DMS 273 (cell line): ENCODE results near the gene ADAMTS13.
"Not testable (repeated sequence)": the region's sequence is repeated elsewhere in the genome, so short reads cannot be mapped to it uniquely, and the experiment has no call there.

Experiments
- DNase-seq: peaks from one replicate; lab custom pipeline; 2025; ENCODE audit not compliant: unreplicated experiment; lab: John Stamatoyannopoulos, UW

The ADAMTS13 gene

GRCh38 chr9:133391449-133391848 lies 30.7 kb upstream of the ADAMTS13 start:
- DNase-seq: not testable (repeated sequence)

DNA sequence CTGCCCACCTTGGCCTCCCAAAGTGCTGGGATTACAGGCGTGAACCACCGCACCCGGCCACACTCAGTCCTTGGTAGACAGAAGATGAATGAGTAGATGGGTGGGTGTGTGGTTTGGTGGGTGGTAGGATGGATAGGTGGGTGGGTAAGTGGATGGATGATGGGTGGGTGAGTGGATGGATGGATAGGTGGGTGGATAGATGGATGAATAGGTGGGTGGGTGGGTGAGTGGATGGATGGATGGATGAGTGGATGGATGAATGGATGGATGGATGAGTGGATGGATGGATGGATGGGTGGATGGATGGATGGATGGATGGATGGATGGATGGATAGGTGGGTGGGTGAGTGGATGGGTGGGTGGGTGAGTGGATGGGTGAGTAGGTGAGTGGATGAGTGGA lies 29.9 kb upstream of the ADAMTS13 start:
- not testable (repeated sequence) for DNase-seq

- DNase-seq: no peak
Measured at GRCh38 chr9:133393399-133393798, 28.8 kb upstream of the ADAMTS13 start.

DNA sequence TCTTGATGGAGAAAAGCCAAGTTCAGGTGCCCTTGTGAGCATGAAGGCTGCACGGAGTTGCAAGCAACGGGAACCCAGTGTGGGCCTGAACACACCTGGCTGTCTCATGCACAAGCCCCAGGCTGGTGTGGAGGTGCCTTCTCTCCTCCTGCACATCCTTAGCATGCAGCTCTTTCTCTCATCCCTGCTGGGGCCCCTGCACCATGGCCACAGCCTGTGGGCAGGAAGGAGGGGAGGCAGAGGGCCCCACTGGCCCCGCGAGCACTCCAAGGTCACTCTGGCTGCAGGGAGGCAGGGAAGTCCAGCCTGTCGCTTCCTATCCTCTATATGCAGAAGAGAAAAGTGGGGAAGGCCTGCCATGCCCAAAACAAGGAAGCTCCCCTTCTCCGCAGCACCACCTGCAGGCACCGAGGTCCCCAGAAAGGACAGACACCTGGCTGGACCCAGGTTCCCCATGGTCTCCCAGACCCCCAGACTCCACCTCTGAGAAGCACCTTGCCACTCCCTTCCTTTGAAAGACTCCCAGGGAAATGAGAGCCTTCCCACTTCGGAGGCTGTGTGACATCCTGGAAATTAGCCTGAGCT lies 27.4 kb upstream of the ADAMTS13 start:
- DNase-seq: no peak

DNA sequence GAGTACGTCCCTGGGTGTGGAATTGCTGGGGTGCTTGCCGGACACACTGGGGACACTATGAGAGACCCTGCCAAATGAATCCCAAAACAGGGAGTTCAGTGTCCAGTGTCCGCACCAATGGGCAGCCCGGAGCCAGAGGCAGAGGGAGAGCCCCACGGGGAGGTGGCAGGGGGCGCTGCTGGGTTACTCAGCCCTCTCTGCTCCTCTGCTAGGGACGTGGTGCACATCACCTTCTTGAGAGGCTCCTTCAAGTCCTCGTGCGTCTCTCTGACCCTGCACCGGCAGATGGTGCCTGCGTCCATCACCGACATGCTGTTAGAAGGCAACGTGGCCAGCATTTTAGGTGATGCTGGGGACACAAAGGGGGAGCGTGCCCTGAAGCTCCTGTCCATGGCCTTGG lies 25.2 kb upstream of the ADAMTS13 start:
- DNase-seq: peak; percentile 46

- DNase-seq: no peak
Measured at GRCh38 chr9:133397370-133397769, 24.8 kb upstream of the ADAMTS13 start.

DNA sequence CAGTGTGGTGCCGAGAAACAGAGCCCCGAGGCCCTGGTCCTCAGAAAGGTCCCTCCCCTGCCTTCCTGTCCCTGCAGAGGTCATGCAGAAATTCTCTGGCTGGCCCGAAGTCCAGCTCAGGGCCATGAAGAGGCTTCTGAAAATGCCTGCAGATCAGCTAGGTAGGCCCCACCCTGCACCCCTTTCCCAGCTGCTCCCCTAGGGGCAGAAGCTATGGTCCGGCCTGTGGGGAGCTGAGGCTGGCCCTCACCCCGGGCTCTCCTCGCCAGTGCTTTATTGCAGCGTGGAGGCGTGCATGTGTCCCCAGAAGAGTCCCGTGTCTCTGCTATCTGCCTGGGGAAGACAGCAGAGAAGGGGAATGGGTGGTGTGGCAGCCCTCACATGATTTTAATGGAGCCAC lies 24.3 kb upstream of the ADAMTS13 start:
- no peak for DNase-seq

- no peak for DNase-seq
Measured at GRCh38 chr9:133400292-133400691, 21.9 kb upstream of the ADAMTS13 start.

DNA sequence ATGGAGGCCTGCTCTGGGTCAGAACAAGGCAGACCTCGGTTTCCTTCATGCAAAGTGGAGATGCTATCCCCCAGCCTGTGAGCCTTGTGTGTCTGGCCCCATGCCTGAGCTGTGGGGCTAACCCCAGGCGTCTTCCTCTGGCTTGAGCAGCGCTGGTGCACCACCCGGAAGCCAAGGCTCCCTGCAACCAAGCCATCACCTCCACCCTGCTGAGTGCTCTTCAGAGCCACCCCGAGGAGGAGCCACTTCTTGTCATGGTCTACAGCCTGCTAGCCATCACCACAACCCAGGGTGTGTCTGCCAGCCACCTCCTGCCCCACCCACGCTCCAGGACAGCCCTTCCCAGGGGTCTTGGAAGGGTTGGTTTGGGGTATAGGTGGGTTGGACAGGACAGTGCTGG lies 20.6 kb upstream of the ADAMTS13 start:
- DNase-seq: no peak

DNA sequence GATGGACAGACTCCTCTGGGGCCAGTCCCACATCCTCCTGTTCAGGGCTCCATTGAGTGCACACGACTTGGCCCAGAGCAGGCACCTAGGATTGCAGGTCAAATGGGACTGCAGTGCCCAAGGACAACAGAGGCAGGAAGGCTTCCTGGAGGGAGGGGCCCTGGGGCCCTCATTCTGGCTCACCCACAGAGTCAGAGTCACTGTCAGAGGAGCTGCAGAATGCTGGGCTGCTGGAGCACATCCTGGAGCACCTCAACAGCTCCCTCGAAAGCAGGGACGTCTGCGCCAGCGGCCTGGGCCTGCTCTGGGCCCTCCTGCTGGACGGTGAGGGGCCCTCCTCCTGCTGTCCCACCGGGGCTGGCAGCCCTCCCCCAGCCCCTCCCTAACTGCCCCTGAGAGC lies 19.5 kb upstream of the ADAMTS13 start:
- no peak for DNase-seq

GRCh38 chr9:133403766-133404453 lies 18.3 kb upstream of the ADAMTS13 start:
- DNase-seq: peak; percentile 65

GRCh38 chr9:133404454-133405002 lies 17.6 kb upstream of the ADAMTS13 start:
- no peak for DNase-seq

DNA sequence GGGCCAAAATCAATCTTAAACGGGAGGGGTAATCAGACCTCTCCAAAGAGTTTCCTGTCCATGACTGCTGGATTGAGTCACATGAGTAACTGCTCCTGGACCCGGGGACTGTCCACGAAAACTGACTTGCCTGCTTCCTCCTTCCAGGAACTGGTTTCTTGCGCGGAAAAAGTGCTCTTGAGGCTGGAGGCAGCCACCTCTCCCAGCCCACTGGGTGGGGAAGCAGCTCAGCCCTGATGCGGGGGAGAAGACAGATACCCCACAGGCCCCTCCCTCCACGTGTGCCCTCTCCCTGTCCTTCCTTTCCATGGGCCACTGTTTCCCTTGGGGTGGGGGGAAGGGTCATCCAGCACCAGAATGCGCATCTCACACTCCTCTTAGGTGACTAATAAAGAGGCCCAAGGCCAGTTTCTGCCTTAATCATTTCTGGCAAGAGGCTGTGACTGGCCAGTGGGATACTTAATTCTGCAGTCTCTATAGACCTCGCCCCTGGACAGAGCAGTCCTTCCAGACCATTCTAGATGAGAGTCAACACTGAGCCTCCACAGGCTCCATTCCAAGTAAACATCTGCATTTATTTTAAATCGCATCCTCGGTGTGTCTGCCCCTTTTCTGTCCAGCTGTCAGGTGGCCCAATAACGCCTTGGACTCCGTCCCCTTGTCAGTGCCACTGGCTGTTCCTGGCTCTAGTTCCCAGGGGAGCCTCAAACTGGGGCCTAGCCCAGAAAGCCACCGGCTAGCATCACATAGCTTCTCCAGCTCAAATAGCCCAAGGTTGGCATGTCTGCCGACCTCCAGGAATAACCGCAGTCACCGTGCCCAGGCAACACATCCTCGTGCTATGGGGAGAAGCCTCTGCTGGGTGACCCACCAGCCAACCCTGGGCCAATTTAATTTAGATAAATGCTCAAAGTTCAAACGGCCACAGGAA lies 16.4 kb upstream of the ADAMTS13 start:
- DNase-seq: no peak

DNA sequence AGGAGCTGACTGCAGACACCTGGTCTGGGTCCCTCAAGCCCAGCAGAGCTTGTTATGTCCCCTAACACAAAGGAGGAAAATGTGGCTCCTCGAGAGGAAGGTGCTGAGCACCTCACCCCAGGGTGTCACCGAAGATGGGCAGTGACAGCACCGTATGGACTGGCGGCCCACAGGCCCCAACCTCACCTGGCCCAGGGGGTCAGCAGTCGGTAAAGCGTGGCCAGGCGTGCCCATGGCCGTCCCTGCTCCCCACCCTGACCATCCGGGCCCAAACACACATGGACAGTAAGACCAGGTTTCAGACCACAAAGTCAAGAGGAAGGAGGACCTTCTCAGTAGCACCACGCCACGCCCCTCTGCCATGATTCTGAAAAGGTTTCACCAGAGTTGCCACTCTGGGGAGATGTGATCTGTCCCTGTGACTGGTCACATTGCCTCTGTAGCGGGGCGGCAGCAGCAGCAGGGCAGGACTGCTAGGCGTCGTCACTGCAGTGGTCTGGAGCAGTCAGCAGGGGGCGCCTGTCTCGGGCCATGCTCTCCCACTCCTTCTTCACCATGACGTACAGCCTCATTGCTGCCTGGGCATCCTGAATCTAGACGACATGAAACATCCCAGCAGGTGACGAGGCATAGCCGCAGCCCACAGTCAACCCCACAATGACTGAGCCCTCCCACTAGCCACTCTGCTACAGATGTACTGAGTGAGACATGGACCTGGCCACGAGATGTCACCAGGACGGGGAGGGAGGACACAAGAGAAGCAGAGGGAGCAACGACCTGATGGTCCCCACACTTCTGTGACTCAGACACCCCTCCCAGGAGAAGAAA lies 15.5 kb upstream of the ADAMTS13 start:
- DNase-seq: peak; percentile 77

DNA sequence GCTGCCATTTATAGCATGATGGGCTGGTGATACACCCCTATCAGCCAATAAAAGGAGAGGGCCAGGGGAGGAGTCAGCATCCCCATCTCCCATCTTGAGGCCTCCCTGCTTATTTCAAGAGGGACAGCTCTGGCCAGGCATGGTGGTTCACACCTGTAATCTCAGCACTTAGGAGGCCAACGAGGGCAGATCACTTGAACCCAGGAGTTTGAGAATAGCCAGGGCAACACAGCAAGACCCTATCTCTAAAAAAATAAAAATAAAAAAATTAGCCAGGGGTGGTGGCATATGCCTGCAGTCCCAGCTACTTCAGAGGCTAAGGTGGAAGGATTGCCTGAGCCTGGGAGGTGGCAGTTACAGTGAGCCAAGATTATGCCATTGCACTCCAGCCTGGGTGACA lies 14.1 kb upstream of the ADAMTS13 start:
- DNase-seq: no peak

DNA sequence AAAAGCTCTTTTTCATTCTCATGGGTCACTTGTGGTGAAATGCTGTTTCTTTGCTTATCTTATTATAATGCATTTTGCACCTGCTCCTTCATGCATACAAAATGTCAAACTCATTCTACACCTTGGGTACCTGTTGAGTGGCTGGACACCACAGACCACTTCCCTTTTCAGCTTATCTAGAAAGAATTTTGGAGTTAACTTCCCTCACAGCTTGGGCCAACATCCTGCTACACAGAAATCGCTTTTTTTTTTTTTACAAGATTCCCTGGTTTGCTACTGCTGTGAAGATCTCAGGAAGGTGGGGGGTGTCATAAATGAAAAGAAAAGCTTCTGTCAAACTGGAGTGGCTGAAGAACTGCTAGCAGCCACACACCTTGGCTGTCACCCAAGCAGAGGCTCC lies 7.0 kb upstream of the ADAMTS13 start:
- DNase-seq: no peak

DNA sequence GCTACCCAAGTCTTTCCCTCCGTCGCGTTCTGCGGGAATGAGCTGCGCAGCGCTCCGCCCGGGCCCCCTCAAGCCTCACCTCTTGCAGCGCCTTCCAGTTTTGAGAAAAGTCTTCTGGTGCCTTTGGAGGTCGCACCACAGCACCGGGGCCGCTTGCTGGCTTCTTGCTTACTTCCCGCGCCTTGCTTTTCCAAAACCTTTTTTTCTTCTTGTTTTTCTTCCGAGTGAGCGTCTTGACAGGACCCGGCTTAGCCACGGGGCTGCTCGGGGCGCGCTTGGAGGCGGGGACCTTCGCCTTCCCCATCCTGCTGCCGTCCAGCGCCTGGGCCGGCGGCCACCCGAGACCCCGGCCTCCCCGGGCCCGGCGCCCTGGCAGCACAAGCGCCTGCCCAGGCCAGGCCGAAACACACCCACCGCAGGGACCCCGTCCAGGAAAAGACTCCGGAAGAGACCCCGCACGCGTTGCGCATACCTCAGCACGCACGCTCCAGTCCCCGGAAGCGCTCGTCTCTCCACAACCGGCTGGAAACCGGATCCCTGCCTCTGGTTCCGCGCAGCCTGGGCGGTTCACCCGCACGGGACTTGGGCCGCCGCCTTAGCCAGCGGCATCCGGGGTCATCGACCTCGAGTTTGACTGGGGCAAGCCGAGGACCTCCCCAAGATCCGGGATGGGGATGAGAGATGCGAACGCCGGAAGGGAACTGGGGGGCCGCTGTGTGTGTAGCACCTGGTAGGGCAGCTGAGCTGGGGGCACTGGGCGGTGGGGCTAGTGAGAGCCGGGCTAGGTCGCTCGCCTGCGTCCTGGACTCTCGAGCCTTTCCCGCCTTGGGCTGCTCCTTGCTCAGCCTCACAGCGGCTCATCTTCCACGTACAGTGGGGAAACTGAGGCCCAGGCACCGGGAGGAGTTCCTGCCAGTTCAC lies 4.4 kb upstream of the ADAMTS13 start, which contains the start of gene REXO4:
REXO4 (minus strand) TSS at position 470 of the 921 bp plus-strand sequence; CDS start at position 304, 166 bp downstream.
- DNase-seq: peak; percentile 95

GRCh38 chr9:133419005-133419404 lies 3.2 kb upstream of the ADAMTS13 start:
- DNase-seq: no peak

- no peak for DNase-seq
Measured at GRCh38 chr9:133420392-133420827, 1.8 kb upstream of the ADAMTS13 start.
